Activated B cell treated with CpG ODN at 0.5 μM for 24 hours (primary cell): Measurements from ENCODE around the gene TTC17. TPM values are rescaled to one million over a fixed set of nuclear protein-coding genes. Genes with fewer than 3 reads are reported as not detected.

Source experiments
- ATAC-seq: fragments of 200-7000 bp; cut with Tn5 transposase; one replicate; pipeline ENCODE4 v1.10.0; 2021; ENCODE audit warnings: low read depth, mild to moderate bottlenecking, moderate library complexity
- CTCF ChIA-PET: fragments of 350-600 bp; sonication (Branson Sonifier 250); formaldehyde crosslinking; loops from one replicate; lab custom pipeline; 2021; ENCODE audit warnings: antibody characterized with exemption; lab: Charles Lee
- POLR2A ChIA-PET: fragments of 350-600 bp; sonication (Branson Sonifier 250); formaldehyde crosslinking; loops from one replicate; lab custom pipeline; 2021; ENCODE audit warnings: antibody characterized with exemption; lab: Charles Lee
- DNase-seq: peaks from one replicate; pipeline ENCODE4 v3.0.0; 2022
- H3K27ac Mint-ChIP-seq: one replicate; pipeline ENCODE4 v1.8.0; 2020; ENCODE audit warnings: mixed read lengths
- H3K27me3 Mint-ChIP-seq: one replicate; pipeline ENCODE4 v1.8.0; 2021; ENCODE audit warnings: mixed read lengths
- H3K36me3 Mint-ChIP-seq: one replicate; pipeline ENCODE4 v1.8.0; 2021; ENCODE audit warnings: low read depth, mixed read lengths
- H3K4me1 Mint-ChIP-seq: one replicate; pipeline ENCODE4 v1.8.0; 2021; ENCODE audit warnings: mixed read lengths
- H3K4me3 Mint-ChIP-seq: one replicate; pipeline ENCODE4 v1.8.0; 2020; ENCODE audit warnings: mild to moderate bottlenecking, mixed read lengths
- H3K9me3 Mint-ChIP-seq: one replicate; pipeline ENCODE4 v1.8.0; 2020; ENCODE audit warnings: mixed read lengths
- CTCF ChIP-seq: fragments of 200-600 bp; IDR thresholded peaks from one replicate; pipeline ENCODE4 v1.8.0; 2022; ENCODE audit warnings: antibody characterized with exemption, mild to moderate bottlenecking
- intact Hi-C: fragments of 100-400 bp; cut with micrococcal nuclease; formaldehyde crosslinking; loops from one replicate; pipeline ENCODE4 v1.15.1; 2024
- total RNA-seq: library from RNA; stranded (reverse); gene quantifications from 2 replicates; pipeline ENCODE4 v1.2.3, GENCODE V29; 2022

TTC17 gene
- total RNA-seq, 1 donor from 2014 or later: 127 TPM

GRCh38 chr11:43497144-43497543 is 138.4 kb downstream of the TTC17 start:
- Mint-ChIP-seq H3K4me1 (no peaks in the 10 kb centered on the region), H3K27me3 (peaks cover 8% of the 10 kb centered on the region), H3K9me3 (peaks cover 7% of the 10 kb centered on the region), H3K4me3 (no peak overlapping the region), H3K27ac (no peak overlapping the region), H3K36me3 (peaks cover 35% of the 10 kb centered on the region)
- DNase-seq: no peak
- intact Hi-C loops: no loop called here
- TF ChIP-seq CTCF: no peak
- ChIA-PET CTCF (interaction anchor here (0.8 kb wide), 1 partner anchor 358 kb away, joined by 4 read pairs; no protein-coding TSS in a partner anchor), POLR2A (interaction anchor here (0.5 kb wide), 1 partner anchor 10 kb away, joined by 4 read pairs; no protein-coding TSS in a partner anchor)
- no peak for ATAC-seq

GRCh38 chr11:43498561-43498960 is 139.8 kb downstream of the TTC17 start:
- intact Hi-C loops: no loop called here
- H3K36me3 Mint-ChIP-seq: peaks cover 21% of the 10 kb centered on the region
- DNase-seq (no peak), ATAC-seq (no peak)
- no peaks in the 10 kb centered on the region for H3K4me1 Mint-ChIP-seq
- POLR2A ChIA-PET: no interaction called here
- no peak overlapping the region for H3K4me3 Mint-ChIP-seq
- CTCF ChIA-PET: no interaction called here
- peaks cover 8% of the 10 kb centered on the region for H3K27me3 Mint-ChIP-seq
- TF ChIP-seq CTCF: no peak
- peaks cover 7% of the 10 kb centered on the region for H3K9me3 Mint-ChIP-seq
- no peak overlapping the region for H3K27ac Mint-ChIP-seq

GRCh38 chr11:43503417-43503816 is 144.7 kb downstream of the TTC17 start:
- Mint-ChIP-seq H3K36me3 (no peaks in the 10 kb centered on the region), H3K27ac (no peak overlapping the region), H3K4me1 (no peaks in the 10 kb centered on the region), H3K27me3 (peaks cover 11% of the 10 kb centered on the region), H3K9me3 (peaks cover 7% of the 10 kb centered on the region), H3K4me3 (no peak overlapping the region)
- intact Hi-C loops: no loop called here
- no peak for DNase-seq
- CTCF ChIA-PET: interaction anchor here (1.1 kb wide), 1 partner anchor 205 kb away, joined by 3 read pairs; no protein-coding TSS in a partner anchor
- TF ChIP-seq CTCF: no peak
- POLR2A ChIA-PET: no interaction called here
- ATAC-seq: no peak

- peaks cover 7% of the 10 kb centered on the region for H3K9me3 Mint-ChIP-seq
- POLR2A ChIA-PET: no interaction called here
- H3K4me1 Mint-ChIP-seq: no peaks in the 10 kb centered on the region
- DNase-seq (no peak), ATAC-seq (no peak)
- CTCF ChIA-PET: interaction anchor here (0.9 to 1.7 kb wide), 3 partner anchors 204 to 347 kb away, joined by 3 to 12 read pairs (median 3); no protein-coding TSS in a partner anchor
- intact Hi-C loops: loop anchor here (1.0 kb wide), 1 partner anchor 348 kb away; no protein-coding TSS in a partner anchor
- H3K36me3 Mint-ChIP-seq: no peaks in the 10 kb centered on the region
- H3K27ac Mint-ChIP-seq: no peak overlapping the region
- TF ChIP-seq CTCF: no peak
- H3K4me3 Mint-ChIP-seq: no peak overlapping the region
- peaks cover 11% of the 10 kb centered on the region for H3K27me3 Mint-ChIP-seq
These were observed 145.7 kb downstream of the TTC17 start for GRCh38 chr11:43504316-43504950.

GRCh38 chr11:43505171-43505570 is 146.5 kb downstream of the TTC17 start:
- Mint-ChIP-seq H3K27ac (no peak overlapping the region), H3K27me3 (peaks cover 14% of the 10 kb centered on the region), H3K4me1 (no peaks in the 10 kb centered on the region), H3K4me3 (no peak overlapping the region), H3K9me3 (peaks cover 7% of the 10 kb centered on the region), H3K36me3 (no peaks in the 10 kb centered on the region)
- DNase-seq: no peak
- ChIA-PET POLR2A (no interaction called here), CTCF (interaction anchor here (1.7 kb wide), 1 partner anchor 347 kb away, joined by 12 read pairs; no protein-coding TSS in a partner anchor)
- intact Hi-C loops: no loop called here
- TF ChIP-seq CTCF: no peak
- ATAC-seq: no peak
